ENCODE results near the gene ZFYVE28. TPM values are rescaled to one million over a fixed set of nuclear protein-coding genes. Genes with fewer than 3 reads are reported as not detected.
A peak's percentile ranks its signal among the peaks of the same experiment; 100 is the strongest.

ZFYVE28 gene
- total RNA-seq, 1 donor from 2014 or later, result 0.39 TPM

- Histone ChIP-seq H4K20me1 (ENCODE audit: low read depth) (peaks cover 12% of the 10 kb centered on the region), H3K4me2 (peak overlapping the region; percentile 80), H3K9ac (no peak overlapping the region), H3K4me1 (peaks cover 20% of the 10 kb centered on the region), H3K27ac (no peak overlapping the region), H3F3A (ENCODE audit: low read depth) (peaks cover 11% of the 10 kb centered on the region), H3K27me3 (peaks cover 27% of the 10 kb centered on the region), H3K79me2 (ENCODE audit: low read depth) (no peaks in the 10 kb centered on the region), H3K9me3 (ENCODE audit: low read depth) (no peaks in the 10 kb centered on the region), H3K4me3 (peak overlapping the region; percentile 39), H2AFZ (replicated peaks) (no peak overlapping the region), H3K36me3 (no peaks in the 10 kb centered on the region)
- no peaks in the 10 kb centered on the region for H3K36me3 Mint-ChIP-seq
- peaks cover 32% of the 10 kb centered on the region for H3K4me1 Mint-ChIP-seq
- no peak for TF ChIP-seq EZH2 (IDR thresholded peaks at IDR 0.05)
- no peak for TF ChIP-seq CTCF (IDR thresholded peaks at IDR 0.05)
- no peak for TF ChIP-seq EZH2phosphoT487 (IDR thresholded peaks at IDR 0.05)
- H3K4me3 Mint-ChIP-seq, result peak overlapping the region; percentile 72
- no peak for DNase-seq (ENCODE audit: low spot score)
- H3K27ac Mint-ChIP-seq, result no peak overlapping the region
- peaks cover 4% of the 10 kb centered on the region for H3K9me3 Mint-ChIP-seq
- peaks cover 22% of the 10 kb centered on the region for H3K27me3 Mint-ChIP-seq (ENCODE audit: insufficient read depth, low read depth)
These were observed 16.8 kb downstream of the ZFYVE28 start for GRCh38 chr4:2401610-2401983.

GRCh38 chr4:2400841-2401609 is 17.4 kb downstream of the ZFYVE28 start:
- peak overlapping the region; percentile 80 for H3K4me2 ChIP-seq
- no peak overlapping the region for H2AFZ ChIP-seq (replicated peaks)
- no peak overlapping the region for H3K9ac ChIP-seq
- Mint-ChIP-seq H3K27me3 (ENCODE audit: insufficient read depth, low read depth) (peaks cover 22% of the 10 kb centered on the region), H3K27ac (no peak overlapping the region), H3K9me3 (peaks cover 4% of the 10 kb centered on the region), H3K4me1 (peaks cover 28% of the 10 kb centered on the region), H3K4me3 (peak overlapping the region; percentile 59), H3K36me3 (no peaks in the 10 kb centered on the region)
- no peaks in the 10 kb centered on the region for H3K79me2 ChIP-seq (ENCODE audit: low read depth)
- TF ChIP-seq EZH2phosphoT487 (IDR thresholded peaks at IDR 0.05) (no peak), EZH2 (IDR thresholded peaks at IDR 0.05) (no peak), CTCF (IDR thresholded peaks at IDR 0.05) (no peak)
- no peak overlapping the region for H3K4me3 ChIP-seq
- no peaks in the 10 kb centered on the region for H3K36me3 ChIP-seq
- H4K20me1 ChIP-seq (ENCODE audit: low read depth), result peaks cover 12% of the 10 kb centered on the region
- H3K27me3 ChIP-seq, result peaks cover 27% of the 10 kb centered on the region
- no peak for DNase-seq (ENCODE audit: low spot score)
- H3K9me3 ChIP-seq (ENCODE audit: low read depth), result no peaks in the 10 kb centered on the region
- H3K4me1 ChIP-seq, result peaks cover 16% of the 10 kb centered on the region
- no peak overlapping the region for H3K27ac ChIP-seq
- H3F3A ChIP-seq (ENCODE audit: low read depth), result peaks cover 9% of the 10 kb centered on the region

GRCh38 chr4:2399631-2400190 is 18.7 kb downstream of the ZFYVE28 start:
- Histone ChIP-seq H3K36me3 (no peaks in the 10 kb centered on the region), H3K4me3 (no peak overlapping the region), H3K27me3 (peaks cover 27% of the 10 kb centered on the region), H2AFZ (replicated peaks) (no peak overlapping the region), H3K27ac (no peak overlapping the region), H3K9me3 (ENCODE audit: low read depth) (no peaks in the 10 kb centered on the region), H4K20me1 (ENCODE audit: low read depth) (peaks cover 12% of the 10 kb centered on the region), H3K9ac (no peak overlapping the region), H3F3A (ENCODE audit: low read depth) (peaks cover 9% of the 10 kb centered on the region), H3K79me2 (ENCODE audit: low read depth) (no peaks in the 10 kb centered on the region), H3K4me1 (peaks cover 16% of the 10 kb centered on the region), H3K4me2 (no peak overlapping the region)
- Mint-ChIP-seq H3K27me3 (ENCODE audit: insufficient read depth, low read depth) (peaks cover 22% of the 10 kb centered on the region), H3K27ac (no peak overlapping the region), H3K4me3 (no peak overlapping the region), H3K4me1 (peaks cover 34% of the 10 kb centered on the region), H3K9me3 (peaks cover 4% of the 10 kb centered on the region), H3K36me3 (no peaks in the 10 kb centered on the region)
- no peak for DNase-seq (ENCODE audit: low spot score)
- TF ChIP-seq CTCF (IDR thresholded peaks at IDR 0.05), result no peak
- no peak for TF ChIP-seq EZH2 (IDR thresholded peaks at IDR 0.05)
- TF ChIP-seq EZH2phosphoT487 (IDR thresholded peaks at IDR 0.05), result no peak
